ENCODE measurements around the gene MARS2.

GRCh38 chr2:197717863-197718262 lies 12.7 kb downstream of the MARS2 start:
- TF ChIP-seq CTCF (IDR thresholded peaks at IDR 0.05; ENCODE audit: insufficient read depth, low read length, poor library complexity, severe bottlenecking) (no peak), EZH2phosphoT487 (conservative IDR thresholded peaks at IDR 0.05; ENCODE audit: low read length) (no peak)
